ENCODE data around the gene DNER.

DNA sequence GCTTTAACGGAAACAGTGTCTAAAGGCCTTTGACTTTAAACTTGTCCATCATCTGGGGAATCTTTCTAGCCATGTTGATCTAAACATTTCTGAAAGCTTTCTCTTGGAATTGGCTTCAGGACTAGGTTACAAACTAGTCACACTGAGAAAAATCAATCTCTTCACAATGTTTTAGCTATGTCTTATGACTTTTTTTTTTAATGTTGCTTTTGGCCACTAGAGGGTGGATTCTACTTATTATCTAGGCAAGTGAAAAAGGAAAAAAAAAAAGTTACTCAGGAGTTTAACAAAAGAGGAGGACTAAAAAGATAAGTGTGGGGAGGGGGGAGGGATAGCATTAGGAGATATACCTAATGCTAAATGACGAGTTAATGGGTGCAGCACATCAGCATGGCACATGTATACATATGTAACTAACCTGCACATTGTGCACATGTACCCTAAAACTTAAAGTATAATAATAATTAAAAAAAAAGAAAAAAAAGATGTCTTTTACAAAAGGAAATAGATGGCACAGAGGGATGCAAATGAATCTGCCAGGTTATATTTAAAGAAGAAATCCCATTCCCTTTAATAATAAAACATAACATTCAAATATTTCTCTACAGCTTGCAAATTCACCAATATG lies 282.9 kb downstream of the DNER start:
- no peak for TF ChIP-seq EZH2 (IDR thresholded peaks at IDR 0.05; ENCODE audit: insufficient read depth, poor library complexity, severe bottlenecking)
- no peak for TF ChIP-seq EZH2phosphoT487 (IDR thresholded peaks at IDR 0.05; ENCODE audit: insufficient read depth, low read depth)

Data from GM23248 (cell line).